ENCODE results near the gene ZRANB3.

ZRANB3 gene

DNA sequence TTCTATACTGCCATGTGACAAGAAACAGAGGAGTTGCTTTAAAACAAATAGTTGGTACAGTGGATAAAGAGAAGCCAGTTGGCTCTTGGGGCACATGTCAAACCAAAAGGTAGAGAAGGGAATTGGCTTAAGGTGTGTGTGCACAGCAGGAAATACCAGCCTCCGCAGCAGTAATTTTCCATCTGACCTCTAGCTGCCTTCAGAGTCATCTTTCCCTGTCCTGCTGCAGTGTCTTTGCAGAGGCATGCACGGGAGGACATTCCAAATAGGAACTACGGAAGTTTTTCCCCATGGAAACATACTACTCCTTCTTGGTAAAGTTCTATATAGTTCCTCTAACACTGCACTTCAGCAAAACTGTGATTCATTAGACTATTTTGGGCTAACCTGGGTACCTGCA lies 379.4 kb downstream of the ZRANB3 start:
- DNase-seq (ENCODE audit: low read depth): no peak
- TF ChIP-seq, protein P1, sequence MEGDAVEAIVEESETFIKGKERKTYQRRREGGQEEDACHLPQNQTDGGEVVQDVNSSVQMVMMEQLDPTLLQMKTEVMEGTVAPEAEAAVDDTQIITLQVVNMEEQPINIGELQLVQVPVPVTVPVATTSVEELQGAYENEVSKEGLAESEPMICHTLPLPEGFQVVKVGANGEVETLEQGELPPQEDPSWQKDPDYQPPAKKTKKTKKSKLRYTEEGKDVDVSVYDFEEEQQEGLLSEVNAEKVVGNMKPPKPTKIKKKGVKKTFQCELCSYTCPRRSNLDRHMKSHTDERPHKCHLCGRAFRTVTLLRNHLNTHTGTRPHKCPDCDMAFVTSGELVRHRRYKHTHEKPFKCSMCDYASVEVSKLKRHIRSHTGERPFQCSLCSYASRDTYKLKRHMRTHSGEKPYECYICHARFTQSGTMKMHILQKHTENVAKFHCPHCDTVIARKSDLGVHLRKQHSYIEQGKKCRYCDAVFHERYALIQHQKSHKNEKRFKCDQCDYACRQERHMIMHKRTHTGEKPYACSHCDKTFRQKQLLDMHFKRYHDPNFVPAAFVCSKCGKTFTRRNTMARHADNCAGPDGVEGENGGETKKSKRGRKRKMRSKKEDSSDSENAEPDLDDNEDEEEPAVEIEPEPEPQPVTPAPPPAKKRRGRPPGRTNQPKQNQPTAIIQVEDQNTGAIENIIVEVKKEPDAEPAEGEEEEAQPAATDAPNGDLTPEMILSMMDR (IDR thresholded peaks at IDR 0.05; ENCODE audit: low read depth, low read length, missing control alignments): no peak
- no peak overlapping the region for H3K4me3 ChIP-seq (ENCODE audit: low read depth, low read length)
- in situ Hi-C loops (cut with HindIII; ENCODE audit: low sequenced_read_pairs): no loop called here

DNA sequence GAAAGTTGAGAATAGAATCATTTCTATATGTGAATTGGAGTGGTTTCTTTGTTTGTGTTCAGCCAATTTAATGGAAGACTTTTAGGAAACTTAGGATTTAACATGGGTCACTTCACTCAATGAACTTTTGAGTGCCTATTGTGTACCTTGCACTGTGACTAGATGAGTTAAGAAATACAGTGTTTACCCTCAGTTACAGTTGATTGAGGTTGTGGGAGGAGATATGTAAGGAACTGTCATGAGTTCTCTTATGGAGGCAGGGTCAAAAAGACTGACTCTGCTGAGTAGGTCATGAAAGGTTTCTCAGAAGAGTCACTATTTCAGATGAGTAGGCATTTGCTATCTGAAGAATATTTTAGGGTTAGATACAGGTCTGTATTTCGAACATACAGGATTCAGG lies 380.3 kb downstream of the ZRANB3 start:
- in situ Hi-C loops (cut with HindIII; ENCODE audit: low sequenced_read_pairs): no loop called here
- no peak for DNase-seq (ENCODE audit: low read depth)
- H3K4me3 ChIP-seq (ENCODE audit: low read depth, low read length): no peak overlapping the region
- TF ChIP-seq, protein P1 (IDR thresholded peaks at IDR 0.05; ENCODE audit: low read depth, low read length, missing control alignments): no peak

DNA sequence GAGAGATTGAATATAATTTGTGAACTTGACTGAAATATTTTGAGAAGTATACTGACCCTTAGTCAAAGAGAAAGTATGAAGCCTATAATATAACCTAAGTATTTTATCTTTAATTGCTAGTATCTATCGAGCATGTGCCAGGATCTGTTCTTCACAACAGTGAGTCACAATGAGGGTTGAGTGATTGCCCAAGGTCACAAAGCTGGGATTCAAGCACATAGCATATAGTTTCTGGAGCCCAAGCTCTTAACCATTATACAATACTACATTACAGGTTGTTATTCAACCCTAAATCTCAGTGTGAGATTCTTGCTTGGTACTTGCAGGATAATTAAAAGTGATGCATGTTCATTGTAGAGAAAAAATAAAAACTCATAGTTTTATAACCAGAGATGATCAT lies 381.8 kb downstream of the ZRANB3 start:
- TF ChIP-seq, protein P1 (IDR thresholded peaks at IDR 0.05; ENCODE audit: low read depth, low read length, missing control alignments): no peak
- in situ Hi-C loops (cut with HindIII; ENCODE audit: low sequenced_read_pairs): no loop called here
- H3K4me3 ChIP-seq (ENCODE audit: low read depth, low read length): no peak overlapping the region
- no peak for DNase-seq (ENCODE audit: low read depth)

GRCh38 chr2:135144343-135144742 lies 386.7 kb downstream of the ZRANB3 start:
- no peak for DNase-seq (ENCODE audit: low read depth)
- H3K4me3 ChIP-seq (ENCODE audit: low read depth, low read length): no peak overlapping the region
- TF ChIP-seq, protein P1 (IDR thresholded peaks at IDR 0.05; ENCODE audit: low read depth, low read length, missing control alignments): no peak
- in situ Hi-C loops (cut with HindIII; ENCODE audit: low sequenced_read_pairs): no loop called here

GRCh38 chr2:135142323-135142722 lies 388.7 kb downstream of the ZRANB3 start:
- TF ChIP-seq, protein P1 (IDR thresholded peaks at IDR 0.05; ENCODE audit: low read depth, low read length, missing control alignments): no peak
- H3K4me3 ChIP-seq (ENCODE audit: low read depth, low read length): no peak overlapping the region
- DNase-seq (ENCODE audit: low read depth): no peak
- in situ Hi-C loops (cut with HindIII; ENCODE audit: low sequenced_read_pairs): no loop called here

DNA sequence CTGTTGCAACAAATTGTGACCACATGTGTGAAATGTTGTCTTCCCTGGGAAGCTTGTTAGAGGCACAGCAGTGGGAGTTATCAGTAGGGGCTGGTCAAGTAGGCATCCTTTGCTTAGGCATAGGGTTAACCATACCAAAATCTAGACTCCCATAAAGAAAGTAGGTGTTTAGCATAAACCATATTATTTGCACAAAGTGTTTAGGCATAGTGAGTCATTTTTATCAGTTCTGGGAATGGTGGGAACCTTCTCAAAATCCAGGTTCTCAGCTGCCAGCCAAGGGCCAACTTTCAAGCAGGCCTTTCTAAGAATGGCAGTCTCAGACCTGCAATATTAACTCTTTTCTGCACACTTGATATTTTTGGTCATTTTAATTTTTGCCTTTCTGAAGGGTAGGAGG lies 390.4 kb downstream of the ZRANB3 start:
- H3K4me3 ChIP-seq (ENCODE audit: low read depth, low read length): no peak overlapping the region
- TF ChIP-seq, protein P1 (IDR thresholded peaks at IDR 0.05; ENCODE audit: low read depth, low read length, missing control alignments): no peak
- in situ Hi-C loops (cut with HindIII; ENCODE audit: low sequenced_read_pairs): no loop called here
- no peak for DNase-seq (ENCODE audit: low read depth)

DNA sequence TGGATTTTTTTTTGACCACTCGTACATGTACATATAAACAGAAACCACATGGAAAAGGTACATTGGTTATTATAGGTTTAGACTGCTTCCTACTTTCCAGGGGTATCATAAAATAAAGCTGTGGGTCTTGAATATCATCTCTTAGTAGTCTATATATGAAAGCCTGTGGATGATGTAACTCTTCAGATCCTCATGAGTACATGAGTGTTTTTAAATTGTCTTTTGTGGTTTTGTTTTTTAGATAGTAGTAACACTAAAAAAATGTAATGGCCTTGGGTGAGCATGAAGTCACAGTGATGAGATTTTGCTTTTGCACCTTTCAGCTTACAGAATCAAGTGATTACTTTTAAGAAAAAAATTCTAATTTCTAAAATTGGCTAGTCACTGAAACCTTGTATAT lies 398.7 kb downstream of the ZRANB3 start:
- in situ Hi-C loops (cut with HindIII; ENCODE audit: low sequenced_read_pairs): no loop called here
- no peak overlapping the region for H3K4me3 ChIP-seq (ENCODE audit: low read depth, low read length)
- DNase-seq (ENCODE audit: low read depth): no peak
- TF ChIP-seq, protein P1 (IDR thresholded peaks at IDR 0.05; ENCODE audit: low read depth, low read length, missing control alignments): no peak

Measured in astrocyte of the cerebellum (primary cell).